ENCODE results near the gene ZBTB16.

DNA sequence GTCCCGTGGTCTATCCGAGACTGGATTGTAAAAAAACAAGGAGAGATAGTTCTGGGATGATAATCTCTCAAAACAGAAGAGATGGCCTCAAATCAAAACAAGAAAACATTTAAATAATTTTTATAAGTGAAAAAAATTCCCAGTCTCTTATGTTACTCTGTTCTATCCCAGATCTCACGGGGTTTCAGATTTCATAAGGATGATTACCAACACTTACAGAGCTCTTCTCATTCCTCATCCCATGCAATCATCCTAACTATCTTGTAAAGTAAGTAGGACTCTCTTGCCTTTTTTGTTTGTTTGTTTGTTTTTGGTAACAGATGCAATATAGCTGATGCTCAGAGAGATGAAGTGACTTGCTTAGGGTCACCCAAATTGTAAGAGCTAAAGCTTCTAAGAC is 20.0 kb upstream of the ZBTB16 start:
- TF ChIP-seq, protein P1, sequence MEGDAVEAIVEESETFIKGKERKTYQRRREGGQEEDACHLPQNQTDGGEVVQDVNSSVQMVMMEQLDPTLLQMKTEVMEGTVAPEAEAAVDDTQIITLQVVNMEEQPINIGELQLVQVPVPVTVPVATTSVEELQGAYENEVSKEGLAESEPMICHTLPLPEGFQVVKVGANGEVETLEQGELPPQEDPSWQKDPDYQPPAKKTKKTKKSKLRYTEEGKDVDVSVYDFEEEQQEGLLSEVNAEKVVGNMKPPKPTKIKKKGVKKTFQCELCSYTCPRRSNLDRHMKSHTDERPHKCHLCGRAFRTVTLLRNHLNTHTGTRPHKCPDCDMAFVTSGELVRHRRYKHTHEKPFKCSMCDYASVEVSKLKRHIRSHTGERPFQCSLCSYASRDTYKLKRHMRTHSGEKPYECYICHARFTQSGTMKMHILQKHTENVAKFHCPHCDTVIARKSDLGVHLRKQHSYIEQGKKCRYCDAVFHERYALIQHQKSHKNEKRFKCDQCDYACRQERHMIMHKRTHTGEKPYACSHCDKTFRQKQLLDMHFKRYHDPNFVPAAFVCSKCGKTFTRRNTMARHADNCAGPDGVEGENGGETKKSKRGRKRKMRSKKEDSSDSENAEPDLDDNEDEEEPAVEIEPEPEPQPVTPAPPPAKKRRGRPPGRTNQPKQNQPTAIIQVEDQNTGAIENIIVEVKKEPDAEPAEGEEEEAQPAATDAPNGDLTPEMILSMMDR (IDR thresholded peaks at IDR 0.05), result no peak
- no peak for TF ChIP-seq POLR2A (IDR thresholded peaks at IDR 0.05)

Measured in adrenal gland (tissue), 5 donors.